OCI-LY1 (cell line): ENCODE results near the gene CAPN3.

Source experiments
- H2AFZ ChIP-seq: fragments of 200-600 bp; sonication (generic), shearing (Covaris generic); 2 replicates; pipeline ENCODE4 v1.6.0; 2014; ENCODE audit warnings: antibody characterized with exemption, mild to moderate bottlenecking, low read length
- H3F3A ChIP-seq: fragments of 200-600 bp; sonication (generic), shearing (Covaris generic); 2 replicates; pipeline ENCODE4 v1.6.0; 2014; ENCODE audit warnings: mild to moderate bottlenecking, antibody characterized with exemption, low read length, moderate library complexity; ENCODE audit not compliant: insufficient read depth
- H3K27ac ChIP-seq: fragments of 200-600 bp; sonication (generic); 2 replicates; pipeline ENCODE4 v1.5.1; 2014; ENCODE audit warnings: low read length, mixed run types, mild to moderate bottlenecking, low read depth; ENCODE audit not compliant: poor library complexity, severe bottlenecking
- H3K27me3 ChIP-seq: fragments of 200-600 bp; sonication (generic); 2 replicates; pipeline ENCODE4 v1.6.0; 2014; ENCODE audit warnings: antibody characterized with exemption, mild to moderate bottlenecking, low read length, moderate library complexity; ENCODE audit not compliant: insufficient read depth
- H3K36me3 ChIP-seq: fragments of 200-600 bp; sonication (generic); 2 replicates; pipeline ENCODE4 v1.6.1; 2014; ENCODE audit warnings: mild to moderate bottlenecking, antibody characterized with exemption, low read length, moderate library complexity, mixed read lengths; ENCODE audit not compliant: insufficient read depth
- H3K4me1 ChIP-seq: fragments of 200-600 bp; sonication (generic); 2 replicates; pipeline ENCODE4 v1.5.1; 2014; ENCODE audit warnings: mild to moderate bottlenecking, low read length, moderate library complexity; ENCODE audit not compliant: insufficient read depth, severe bottlenecking
- H3K4me2 ChIP-seq: fragments of 200-600 bp; sonication (generic), shearing (Covaris generic); 2 replicates; pipeline ENCODE4 v1.6.1; 2014; ENCODE audit warnings: low read length
- H3K4me3 ChIP-seq: fragments of 200-600 bp; sonication (generic); 2 replicates; pipeline ENCODE4 v1.5.1; 2014; ENCODE audit warnings: low read length, low read depth, mild to moderate bottlenecking, mixed read lengths; ENCODE audit not compliant: poor library complexity, severe bottlenecking
- H3K79me2 ChIP-seq: fragments of 200-600 bp; shearing (Covaris generic); 2 replicates; pipeline ENCODE4 v1.6.1; 2016; ENCODE audit warnings: mixed run types, low read length, mixed read lengths; ENCODE audit not compliant: insufficient read depth
- H3K9ac ChIP-seq: fragments of 200-600 bp; sonication (generic), shearing (Covaris generic); 2 replicates; pipeline ENCODE4 v1.6.1; 2014; ENCODE audit warnings: mild to moderate bottlenecking, low read length, mixed read lengths
- H3K9me2 ChIP-seq: fragments of 200-600 bp; sonication (generic), shearing (Covaris generic); 2 replicates; pipeline ENCODE4 v1.6.1; 2014; ENCODE audit warnings: low read depth, mild to moderate bottlenecking, low read length, mixed read lengths
- H3K9me3 ChIP-seq: fragments of 200-600 bp; shearing (Covaris generic); 2 replicates; pipeline ENCODE4 v1.6.1; 2014; ENCODE audit warnings: low read length, mixed read lengths
- H4K20me1 ChIP-seq: fragments of 200-600 bp; sonication (generic), shearing (Covaris generic); 2 replicates; pipeline ENCODE4 v1.6.0; 2016; ENCODE audit warnings: mild to moderate bottlenecking, low read length; ENCODE audit not compliant: insufficient read depth
- EZH2 ChIP-seq: fragments of 200-600 bp; sonication (generic), shearing (Covaris generic); IDR thresholded peaks from 2 replicates; pipeline ENCODE4 v1.8.0; 2017; ENCODE audit warnings: borderline replicate concordance, mixed run types, mild to moderate bottlenecking, antibody characterized with exemption, low read length, moderate library complexity, mixed read lengths
- TF ChIP-seq, protein P1 (sequence below): fragments of 200-600 bp; sonication (generic), shearing (Covaris generic); IDR thresholded peaks from 2 replicates; pipeline ENCODE4 v1.5.1; 2017; ENCODE audit warnings: mild to moderate bottlenecking, antibody characterized with exemption, low read length, moderate library complexity, mixed read lengths

The CAPN3 gene

GRCh38 chr15:42363942-42364341, 4.6 kb downstream of the CAPN3 start:
- TF ChIP-seq EZH2, result no peak
- TF ChIP-seq, protein P1, sequence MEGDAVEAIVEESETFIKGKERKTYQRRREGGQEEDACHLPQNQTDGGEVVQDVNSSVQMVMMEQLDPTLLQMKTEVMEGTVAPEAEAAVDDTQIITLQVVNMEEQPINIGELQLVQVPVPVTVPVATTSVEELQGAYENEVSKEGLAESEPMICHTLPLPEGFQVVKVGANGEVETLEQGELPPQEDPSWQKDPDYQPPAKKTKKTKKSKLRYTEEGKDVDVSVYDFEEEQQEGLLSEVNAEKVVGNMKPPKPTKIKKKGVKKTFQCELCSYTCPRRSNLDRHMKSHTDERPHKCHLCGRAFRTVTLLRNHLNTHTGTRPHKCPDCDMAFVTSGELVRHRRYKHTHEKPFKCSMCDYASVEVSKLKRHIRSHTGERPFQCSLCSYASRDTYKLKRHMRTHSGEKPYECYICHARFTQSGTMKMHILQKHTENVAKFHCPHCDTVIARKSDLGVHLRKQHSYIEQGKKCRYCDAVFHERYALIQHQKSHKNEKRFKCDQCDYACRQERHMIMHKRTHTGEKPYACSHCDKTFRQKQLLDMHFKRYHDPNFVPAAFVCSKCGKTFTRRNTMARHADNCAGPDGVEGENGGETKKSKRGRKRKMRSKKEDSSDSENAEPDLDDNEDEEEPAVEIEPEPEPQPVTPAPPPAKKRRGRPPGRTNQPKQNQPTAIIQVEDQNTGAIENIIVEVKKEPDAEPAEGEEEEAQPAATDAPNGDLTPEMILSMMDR, result no peak
- H3K4me3 ChIP-seq, result no peak overlapping the region
- H3K79me2 ChIP-seq, result no peaks in the 10 kb centered on the region
- H3K27me3 ChIP-seq, result no peaks in the 10 kb centered on the region; the same call in 1 of the 2 replicates
- H3K9me2 ChIP-seq, result no peaks in the 10 kb centered on the region
- no peak overlapping the region for H3K27ac ChIP-seq
- no peaks in the 10 kb centered on the region for H3K36me3 ChIP-seq
- no peaks in the 10 kb centered on the region for H3K9me3 ChIP-seq
- H2AFZ ChIP-seq, result no peak overlapping the region
- no peaks in the 10 kb centered on the region for H4K20me1 ChIP-seq
- no peak overlapping the region for H3K9ac ChIP-seq
- no peaks in the 10 kb centered on the region for H3F3A ChIP-seq
- no peak overlapping the region for H3K4me2 ChIP-seq
- no peaks in the 10 kb centered on the region for H3K4me1 ChIP-seq

- no peak overlapping the region for H2AFZ ChIP-seq
- no peak overlapping the region for H3K27ac ChIP-seq
- no peaks in the 10 kb centered on the region; the same call in 1 of the 2 replicates for H3K27me3 ChIP-seq
- no peaks in the 10 kb centered on the region for H3F3A ChIP-seq
- no peaks in the 10 kb centered on the region for H3K4me1 ChIP-seq
- H3K4me3 ChIP-seq, result no peak overlapping the region
- no peaks in the 10 kb centered on the region for H4K20me1 ChIP-seq
- TF ChIP-seq, protein P1, result no peak
- no peak for TF ChIP-seq EZH2
- no peaks in the 10 kb centered on the region for H3K79me2 ChIP-seq
- no peaks in the 10 kb centered on the region for H3K36me3 ChIP-seq
- H3K9me2 ChIP-seq, result no peaks in the 10 kb centered on the region
- no peak overlapping the region for H3K9ac ChIP-seq
- H3K4me2 ChIP-seq, result no peak overlapping the region
- no peaks in the 10 kb centered on the region for H3K9me3 ChIP-seq
Observed at GRCh38 chr15:42364529-42364928, 5.2 kb downstream of the CAPN3 start.

GRCh38 chr15:42365921-42366550, 6.7 kb downstream of the CAPN3 start:
- no peak overlapping the region for H2AFZ ChIP-seq
- H3K27me3 ChIP-seq, result no peaks in the 10 kb centered on the region; the same call in 1 of the 2 replicates
- H3K79me2 ChIP-seq, result no peaks in the 10 kb centered on the region
- no peaks in the 10 kb centered on the region for H3K9me2 ChIP-seq
- no peak overlapping the region for H3K4me2 ChIP-seq
- no peaks in the 10 kb centered on the region for H3F3A ChIP-seq
- H3K4me1 ChIP-seq, result no peaks in the 10 kb centered on the region
- no peak overlapping the region for H3K27ac ChIP-seq
- H3K9me3 ChIP-seq, result no peaks in the 10 kb centered on the region
- no peaks in the 10 kb centered on the region for H4K20me1 ChIP-seq
- H3K36me3 ChIP-seq, result no peaks in the 10 kb centered on the region
- TF ChIP-seq, protein P1, result no peak
- TF ChIP-seq EZH2, result no peak
- H3K9ac ChIP-seq, result no peak overlapping the region
- H3K4me3 ChIP-seq, result no peak overlapping the region
